ENCODE measurements around the gene PCDHA6.
"Not testable (repeated sequence)": the region's sequence is repeated elsewhere in the genome, so short reads cannot be mapped to it uniquely, and the experiment has no call there.

The PCDHA6 gene

DNA sequence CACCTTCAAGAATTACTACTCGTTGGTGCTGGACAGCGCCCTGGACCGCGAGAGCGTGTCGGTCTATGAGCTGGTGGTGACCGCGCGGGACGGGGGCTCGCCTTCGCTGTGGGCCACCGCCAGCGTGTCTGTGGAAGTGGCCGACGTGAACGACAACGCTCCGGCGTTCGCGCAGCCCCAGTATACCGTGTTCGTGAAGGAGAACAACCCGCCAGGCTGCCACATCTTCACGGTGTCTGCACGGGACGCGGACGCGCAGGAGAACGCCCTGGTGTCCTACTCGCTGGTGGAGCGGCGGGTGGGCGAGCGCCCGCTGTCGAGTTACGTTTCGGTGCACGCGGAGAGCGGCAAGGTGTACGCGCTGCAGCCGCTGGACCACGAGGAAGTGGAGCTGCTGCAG is 4.8 kb upstream of the PCDHA6 start:
- not testable (repeated sequence) for DNase-seq

GRCh38 chr5:140823475-140823874 is 4.3 kb upstream of the PCDHA6 start:
- no peak for DNase-seq

- DNase-seq, result no peak
Observed at GRCh38 chr5:140828362-140828737, 590 bp downstream of the PCDHA6 start.

DNA sequence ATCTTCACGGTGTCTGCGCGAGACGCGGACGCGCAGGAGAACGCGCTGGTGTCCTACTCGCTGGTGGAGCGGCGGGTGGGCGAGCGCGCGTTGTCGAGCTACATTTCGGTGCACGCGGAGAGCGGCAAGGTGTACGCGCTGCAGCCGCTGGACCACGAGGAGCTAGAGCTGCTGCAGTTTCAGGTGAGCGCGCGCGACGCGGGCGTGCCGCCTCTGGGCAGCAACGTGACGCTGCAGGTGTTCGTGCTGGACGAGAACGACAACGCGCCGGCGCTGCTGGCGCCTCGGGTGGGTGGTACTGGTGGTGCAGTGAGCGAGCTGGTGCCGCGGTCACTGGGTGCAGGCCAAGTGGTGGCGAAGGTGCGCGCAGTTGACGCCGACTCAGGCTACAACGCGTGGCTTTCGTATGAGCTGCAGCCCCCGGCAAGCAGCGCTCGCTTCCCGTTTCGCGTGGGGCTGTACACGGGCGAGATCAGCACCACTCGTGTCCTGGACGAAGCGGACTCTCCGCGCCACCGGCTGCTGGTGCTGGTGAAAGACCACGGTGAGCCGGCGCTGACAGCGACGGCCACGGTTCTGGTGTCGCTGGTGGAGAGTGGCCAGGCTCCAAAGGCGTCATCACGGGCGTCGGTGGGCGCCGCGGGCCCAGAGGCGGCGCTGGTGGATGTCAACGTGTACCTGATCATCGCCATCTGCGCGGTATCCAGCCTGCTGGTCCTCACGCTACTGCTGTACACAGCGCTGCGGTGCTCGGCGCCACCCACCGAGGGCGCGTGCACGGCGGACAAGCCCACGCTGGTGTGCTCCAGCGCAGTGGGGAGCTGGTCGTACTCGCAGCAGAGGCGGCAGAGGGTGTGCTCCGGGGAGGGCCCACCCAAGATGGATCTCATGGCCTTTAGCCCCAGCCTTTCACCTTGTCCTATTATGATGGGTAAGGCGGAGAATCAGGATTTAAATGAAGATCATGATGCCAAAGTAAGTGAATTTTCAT is 2.0 kb downstream of the PCDHA6 start:
- not testable (repeated sequence) for DNase-seq

- no peak for DNase-seq
Observed at GRCh38 chr5:140833993-140834392, 6.2 kb downstream of the PCDHA6 start, which contains the start of gene PCDHA7. PCDHA7 (plus strand) TSS chr5:140834269; CDS start chr5:140834384, 115 bp downstream.

DNA sequence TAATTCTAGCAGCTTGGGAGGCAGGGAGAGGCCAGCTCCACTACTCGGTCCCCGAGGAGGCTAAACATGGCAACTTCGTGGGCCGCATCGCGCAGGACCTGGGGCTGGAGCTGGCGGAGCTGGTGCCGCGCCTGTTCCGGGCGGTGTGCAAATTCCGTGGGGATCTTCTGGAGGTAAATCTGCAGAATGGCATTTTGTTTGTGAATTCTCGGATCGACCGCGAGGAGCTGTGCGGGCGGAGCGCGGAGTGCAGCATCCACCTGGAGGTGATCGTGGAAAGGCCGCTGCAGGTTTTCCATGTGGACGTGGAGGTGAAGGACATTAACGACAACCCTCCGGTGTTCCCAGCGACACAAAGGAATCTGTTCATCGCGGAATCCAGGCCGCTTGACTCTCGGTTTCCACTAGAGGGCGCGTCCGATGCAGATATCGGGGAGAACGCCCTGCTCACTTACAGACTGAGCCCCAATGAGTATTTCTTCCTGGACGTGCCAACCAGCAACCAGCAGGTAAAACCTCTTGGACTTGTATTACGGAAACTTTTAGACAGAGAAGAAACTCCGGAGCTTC is 6.8 kb downstream of the PCDHA6 start:
- DNase-seq, result not testable (repeated sequence)

DNA sequence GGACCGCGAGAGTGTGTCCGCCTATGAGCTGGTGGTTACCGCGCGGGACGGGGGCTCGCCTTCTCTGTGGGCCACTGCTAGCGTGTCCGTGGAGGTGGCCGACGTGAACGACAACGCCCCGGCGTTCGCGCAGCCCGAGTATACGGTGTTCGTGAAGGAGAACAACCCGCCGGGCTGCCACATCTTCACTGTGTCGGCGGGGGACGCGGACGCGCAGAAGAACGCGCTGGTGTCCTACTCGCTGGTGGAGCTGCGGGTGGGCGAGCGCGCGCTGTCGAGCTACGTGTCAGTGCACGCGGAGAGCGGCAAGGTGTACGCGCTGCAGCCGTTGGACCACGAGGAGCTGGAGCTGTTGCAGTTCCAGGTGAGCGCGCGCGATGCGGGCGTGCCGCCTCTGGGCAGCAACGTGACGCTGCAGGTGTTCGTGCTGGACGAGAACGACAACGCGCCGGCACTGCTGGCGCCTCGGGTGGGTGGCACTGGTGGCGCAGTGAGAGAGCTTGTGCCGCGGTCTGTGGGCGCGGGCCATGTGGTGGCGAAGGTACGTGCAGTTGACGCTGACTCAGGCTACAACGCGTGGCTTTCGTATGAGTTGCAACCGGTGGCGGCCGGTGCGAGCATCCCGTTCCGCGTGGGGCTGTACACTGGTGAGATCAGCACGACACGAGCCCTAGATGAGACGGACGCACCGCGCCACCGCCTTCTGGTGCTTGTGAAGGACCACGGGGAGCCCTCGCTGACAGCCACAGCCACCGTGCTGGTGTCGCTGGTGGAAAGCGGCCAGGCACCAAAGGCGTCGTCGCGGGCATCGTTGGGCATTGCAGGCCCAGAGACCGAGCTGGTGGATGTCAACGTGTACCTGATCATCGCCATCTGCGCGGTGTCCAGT is 8.1 kb downstream of the PCDHA6 start:
- no peak for DNase-seq

DNA sequence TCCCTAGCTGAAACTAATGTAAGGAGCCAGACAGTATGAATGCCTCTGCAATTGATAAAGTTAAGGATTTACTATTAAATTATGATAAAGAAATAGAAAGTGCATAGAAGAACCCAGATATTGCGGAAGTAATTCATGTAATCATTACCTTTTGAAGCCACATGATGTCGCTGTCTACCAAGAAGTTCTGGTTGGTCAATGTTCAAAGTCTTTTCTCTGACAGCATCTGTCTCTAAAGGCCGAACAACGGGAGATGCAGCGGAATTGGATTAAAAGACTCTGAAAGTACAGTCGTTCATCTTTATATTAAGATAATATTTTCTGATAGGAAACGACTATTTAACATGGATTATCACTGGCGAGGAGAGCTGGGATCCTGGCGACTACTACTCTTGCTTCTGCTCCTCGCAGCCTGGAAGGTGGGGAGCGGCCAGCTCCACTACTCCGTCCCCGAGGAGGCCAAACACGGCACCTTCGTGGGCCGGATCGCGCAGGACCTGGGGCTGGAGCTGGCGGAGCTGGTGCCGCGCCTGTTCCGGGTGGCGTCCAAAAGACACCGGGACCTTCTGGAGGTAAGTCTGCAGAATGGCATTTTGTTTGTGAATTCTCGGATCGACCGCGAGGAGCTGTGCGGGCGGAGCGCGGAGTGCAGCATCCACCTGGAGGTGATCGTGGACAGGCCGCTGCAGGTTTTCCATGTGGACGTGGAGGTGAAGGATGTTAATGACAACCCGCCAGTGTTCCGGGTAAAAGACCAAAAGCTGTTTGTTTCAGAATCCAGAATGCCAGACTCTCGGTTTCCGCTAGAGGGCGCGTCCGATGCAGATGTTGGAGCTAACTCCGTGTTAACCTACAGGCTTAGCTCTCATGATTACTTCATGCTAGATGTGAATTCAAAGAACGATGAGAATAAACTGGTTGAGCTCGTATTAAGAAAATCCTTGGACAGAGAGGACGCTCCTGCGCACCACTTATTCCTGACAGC is 13.5 kb downstream of the PCDHA6 start, which contains the start of gene PCDHA8:
Gene PCDHA8 (plus strand): TSS at position 210 of the 985 bp plus-strand sequence. CDS start 135 bp downstream, at position 345.
- DNase-seq, result peak; percentile 35

DNA sequence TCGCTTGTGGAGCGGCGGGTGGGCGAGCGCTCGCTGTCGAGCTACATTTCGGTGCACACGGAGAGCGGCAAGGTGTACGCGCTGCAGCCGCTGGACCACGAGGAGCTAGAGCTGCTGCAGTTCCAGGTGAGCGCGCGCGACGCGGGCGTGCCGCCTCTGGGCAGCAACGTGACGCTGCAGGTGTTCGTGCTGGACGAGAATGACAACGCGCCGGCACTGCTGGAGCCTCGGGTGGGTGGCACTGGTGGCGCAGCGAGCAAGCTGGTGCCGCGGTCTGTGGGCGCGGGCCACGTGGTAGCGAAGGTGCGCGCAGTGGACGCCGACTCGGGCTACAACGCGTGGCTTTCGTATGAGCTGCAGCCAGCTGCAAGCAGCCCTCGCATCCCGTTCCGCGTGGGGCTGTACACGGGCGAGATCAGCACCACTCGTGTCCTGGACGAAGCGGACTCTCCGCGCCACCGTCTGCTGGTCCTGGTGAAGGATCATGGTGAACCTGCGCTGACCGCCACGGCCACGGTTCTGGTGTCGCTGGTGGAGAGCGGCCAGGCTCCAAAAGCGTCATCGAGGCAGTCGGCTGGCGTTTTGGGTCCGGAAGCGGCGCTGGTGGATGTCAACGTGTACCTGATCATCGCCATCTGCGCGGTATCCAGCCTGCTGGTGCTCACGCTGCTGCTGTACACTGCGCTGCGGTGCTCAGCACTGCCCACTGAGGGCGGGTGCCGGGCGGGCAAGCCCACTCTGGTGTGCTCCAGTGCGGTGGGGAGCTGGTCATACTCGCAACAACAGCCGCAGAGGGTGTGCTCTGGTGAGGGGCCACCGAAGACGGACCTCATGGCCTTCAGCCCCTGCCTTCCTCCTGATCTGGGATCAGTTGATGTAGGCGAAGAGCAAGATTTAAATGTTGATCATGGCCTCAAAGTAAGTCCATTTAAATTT is 15.3 kb downstream of the PCDHA6 start:
- DNase-seq, result no peak

DNA sequence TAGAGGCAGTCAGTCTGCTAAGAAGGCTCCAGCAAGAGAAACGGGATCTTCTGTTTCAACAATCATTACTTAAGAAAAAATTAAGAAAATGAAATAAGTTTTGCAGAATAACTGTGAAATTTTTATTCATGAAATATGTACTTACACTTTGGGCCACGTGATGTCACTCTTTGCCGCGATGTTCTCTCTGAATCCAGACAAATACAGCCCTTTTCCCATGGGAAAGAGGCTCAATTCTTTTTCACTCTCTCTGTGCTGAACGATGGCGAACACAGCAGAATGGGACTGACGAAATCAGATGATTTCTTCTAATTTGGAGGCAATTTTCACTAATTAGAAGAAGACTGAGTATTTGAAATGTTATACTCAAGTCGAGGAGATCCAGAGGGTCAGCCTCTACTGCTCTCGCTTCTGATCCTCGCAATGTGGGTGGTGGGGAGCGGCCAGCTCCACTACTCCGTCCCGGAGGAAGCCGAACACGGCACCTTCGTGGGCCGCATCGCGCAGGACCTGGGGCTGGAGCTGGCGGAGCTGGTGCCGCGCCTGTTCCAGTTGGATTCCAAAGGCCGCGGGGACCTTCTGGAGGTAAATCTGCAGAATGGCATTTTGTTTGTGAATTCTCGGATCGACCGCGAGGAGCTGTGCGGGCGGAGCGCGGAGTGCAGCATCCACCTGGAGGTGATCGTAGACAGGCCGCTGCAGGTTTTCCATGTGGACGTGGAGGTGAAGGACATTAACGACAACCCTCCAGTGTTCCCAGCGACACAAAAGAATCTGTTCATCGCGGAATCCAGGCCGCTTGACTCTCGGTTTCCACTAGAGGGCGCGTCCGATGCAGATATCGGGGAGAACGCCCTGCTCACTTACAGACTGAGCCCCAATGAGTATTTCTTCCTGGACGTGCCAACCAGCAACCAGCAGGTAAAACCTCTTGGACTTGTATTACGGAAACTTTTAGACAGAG is 20.7 kb downstream of the PCDHA6 start, which contains the start of gene PCDHA9:
Gene PCDHA9 (plus strand): TSS at position 244 of the 964 bp plus-strand sequence. CDS start 114 bp downstream, at position 358.
- not testable (repeated sequence) for DNase-seq

GRCh38 chr5:140849831-140850634 is 22.3 kb downstream of the PCDHA6 start:
- DNase-seq, result not testable (repeated sequence)

- DNase-seq, result no peak
Observed at GRCh38 chr5:140855772-140856674, 28.3 kb downstream of the PCDHA6 start, which contains the start of gene PCDHA10. PCDHA10 (plus strand) TSS chr5:140855897; CDS start chr5:140856049, 152 bp downstream.

DNA sequence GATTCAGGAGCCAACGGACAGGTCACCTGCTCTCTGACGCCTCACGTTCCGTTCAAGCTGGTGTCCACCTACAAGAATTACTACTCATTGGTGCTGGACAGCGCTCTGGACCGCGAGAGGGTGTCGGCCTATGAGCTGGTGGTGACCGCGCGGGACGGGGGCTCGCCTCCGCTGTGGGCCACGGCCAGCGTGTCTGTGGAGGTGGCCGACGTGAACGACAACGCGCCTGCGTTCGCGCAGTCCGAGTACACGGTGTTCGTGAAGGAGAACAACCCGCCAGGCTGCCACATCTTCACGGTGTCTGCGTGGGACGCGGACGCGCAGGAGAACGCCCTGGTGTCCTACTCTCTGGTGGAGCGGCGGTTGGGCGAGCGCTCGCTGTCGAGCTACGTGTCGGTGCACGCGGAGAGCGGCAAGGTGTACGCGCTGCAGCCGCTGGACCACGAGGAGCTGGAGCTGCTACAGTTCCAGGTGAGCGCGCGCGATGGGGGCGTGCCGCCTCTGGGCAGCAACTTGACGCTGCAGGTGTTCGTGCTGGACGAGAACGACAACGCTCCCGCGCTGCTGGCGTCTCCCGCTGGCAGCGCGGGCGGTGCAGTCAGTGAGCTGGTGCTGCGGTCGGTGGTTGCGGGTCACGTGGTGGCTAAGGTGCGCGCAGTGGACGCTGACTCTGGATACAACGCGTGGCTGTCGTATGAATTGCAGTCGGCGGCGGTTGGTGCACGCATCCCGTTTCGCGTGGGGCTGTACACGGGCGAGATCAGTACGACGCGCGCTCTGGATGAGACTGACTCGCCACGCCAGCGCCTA is 29.6 kb downstream of the PCDHA6 start:
- DNase-seq, result no peak

- DNase-seq, result no peak
Observed at GRCh38 chr5:140857987-140858240, 30.2 kb downstream of the PCDHA6 start.

GRCh38 chr5:140862441-140863295 is 34.9 kb downstream of the PCDHA6 start:
- no peak for DNase-seq
